Measurements from ENCODE around the gene CAPN11.

CAPN11 gene

DNA sequence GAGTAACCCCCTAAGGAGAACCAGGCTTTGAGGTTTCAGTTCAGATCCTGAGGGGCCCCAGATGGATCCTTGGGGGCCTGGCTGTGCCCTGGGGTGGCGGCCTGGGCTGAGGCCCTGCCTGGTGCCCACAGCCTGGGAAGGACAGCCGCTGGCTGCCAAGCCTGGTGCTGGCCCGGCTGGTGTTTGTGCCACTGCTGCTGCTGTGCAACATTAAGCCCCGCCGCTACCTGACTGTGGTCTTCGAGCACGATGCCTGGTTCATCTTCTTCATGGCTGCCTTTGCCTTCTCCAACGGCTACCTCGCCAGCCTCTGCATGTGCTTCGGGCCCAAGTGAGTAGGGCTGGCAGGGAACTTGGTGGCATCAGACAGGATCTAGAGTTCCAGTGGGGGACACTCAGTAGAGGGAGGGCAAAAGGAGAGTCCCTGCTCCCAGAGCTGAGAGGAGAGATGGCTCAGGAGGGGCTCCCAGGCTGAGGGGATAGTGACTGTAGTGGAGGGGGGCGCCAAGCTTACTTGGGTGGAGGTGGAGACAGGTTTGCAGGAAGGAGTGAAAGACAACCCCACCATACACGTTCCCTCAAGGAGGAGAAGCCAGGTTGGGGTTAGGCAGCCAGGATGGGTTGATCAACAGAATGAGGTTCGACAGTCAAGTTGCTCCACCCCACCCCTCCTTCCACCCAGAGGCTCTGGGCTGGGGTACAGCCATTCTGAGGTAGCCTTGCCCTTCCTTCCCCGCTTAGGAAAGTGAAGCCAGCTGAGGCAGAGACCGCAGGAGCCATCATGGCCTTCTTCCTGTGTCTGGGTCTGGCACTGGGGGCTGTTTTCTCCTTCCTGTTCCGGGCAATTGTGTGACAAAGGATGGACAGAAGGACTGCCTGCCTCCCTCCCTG is 74.3 kb downstream of the CAPN11 start:
- peaks cover 8% of the 10 kb centered on the region for H3K4me1 ChIP-seq (ENCODE audit: low read length)
- H4K20me1 ChIP-seq (ENCODE audit: insufficient read depth, low read length): peaks cover 15% of the 10 kb centered on the region
- H3K79me2 ChIP-seq (ENCODE audit: low read length): peaks cover 8% of the 10 kb centered on the region
- H3K27me3 ChIP-seq (ENCODE audit: low read depth, low read length): no peaks in the 10 kb centered on the region
- TF ChIP-seq, protein P1, sequence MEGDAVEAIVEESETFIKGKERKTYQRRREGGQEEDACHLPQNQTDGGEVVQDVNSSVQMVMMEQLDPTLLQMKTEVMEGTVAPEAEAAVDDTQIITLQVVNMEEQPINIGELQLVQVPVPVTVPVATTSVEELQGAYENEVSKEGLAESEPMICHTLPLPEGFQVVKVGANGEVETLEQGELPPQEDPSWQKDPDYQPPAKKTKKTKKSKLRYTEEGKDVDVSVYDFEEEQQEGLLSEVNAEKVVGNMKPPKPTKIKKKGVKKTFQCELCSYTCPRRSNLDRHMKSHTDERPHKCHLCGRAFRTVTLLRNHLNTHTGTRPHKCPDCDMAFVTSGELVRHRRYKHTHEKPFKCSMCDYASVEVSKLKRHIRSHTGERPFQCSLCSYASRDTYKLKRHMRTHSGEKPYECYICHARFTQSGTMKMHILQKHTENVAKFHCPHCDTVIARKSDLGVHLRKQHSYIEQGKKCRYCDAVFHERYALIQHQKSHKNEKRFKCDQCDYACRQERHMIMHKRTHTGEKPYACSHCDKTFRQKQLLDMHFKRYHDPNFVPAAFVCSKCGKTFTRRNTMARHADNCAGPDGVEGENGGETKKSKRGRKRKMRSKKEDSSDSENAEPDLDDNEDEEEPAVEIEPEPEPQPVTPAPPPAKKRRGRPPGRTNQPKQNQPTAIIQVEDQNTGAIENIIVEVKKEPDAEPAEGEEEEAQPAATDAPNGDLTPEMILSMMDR (IDR thresholded peaks at IDR 0.05; ENCODE audit: low read depth, low read length): no peak
- TF ChIP-seq EZH2phosphoT487 (IDR thresholded peaks at IDR 0.05; ENCODE audit: low read depth): no peak
- H3K4me2 ChIP-seq (ENCODE audit: low read length): no peak overlapping the region
- H3K4me3 ChIP-seq (ENCODE audit: low read length): no peak overlapping the region
- H3K36me3 ChIP-seq (replicated peaks; ENCODE audit: low read depth, low read length): peaks cover 61% of the 10 kb centered on the region
- no peak overlapping the region for H2AFZ ChIP-seq (ENCODE audit: low read depth, low read length)
- no peak overlapping the region for H3K9ac ChIP-seq (ENCODE audit: low read length)
- no peaks in the 10 kb centered on the region for H3K9me3 ChIP-seq (ENCODE audit: insufficient read depth, low read length)
- H3K27ac ChIP-seq (ENCODE audit: low read length): no peak overlapping the region

GRCh38 chr6:44233567-44234100 is 75.0 kb downstream of the CAPN11 start:
- Histone ChIP-seq H3K4me1 (ENCODE audit: low read length) (peaks cover 14% of the 10 kb centered on the region), H3K9me3 (ENCODE audit: insufficient read depth, low read length) (no peaks in the 10 kb centered on the region), H3K4me3 (ENCODE audit: low read length) (no peak overlapping the region), H3K79me2 (ENCODE audit: low read length) (peaks cover 1% of the 10 kb centered on the region; the same call in 1 of the 2 replicates), H4K20me1 (ENCODE audit: insufficient read depth, low read length) (peaks cover 11% of the 10 kb centered on the region), H2AFZ (ENCODE audit: low read depth, low read length) (no peak overlapping the region), H3K27me3 (ENCODE audit: low read depth, low read length) (no peaks in the 10 kb centered on the region), H3K36me3 (replicated peaks; ENCODE audit: low read depth, low read length) (peaks cover 54% of the 10 kb centered on the region), H3K4me2 (ENCODE audit: low read length) (no peak overlapping the region), H3K9ac (ENCODE audit: low read length) (no peak overlapping the region), H3K27ac (ENCODE audit: low read length) (no peak overlapping the region)
- TF ChIP-seq, protein P1 (IDR thresholded peaks at IDR 0.05; ENCODE audit: low read depth, low read length): no peak
- TF ChIP-seq EZH2phosphoT487 (IDR thresholded peaks at IDR 0.05; ENCODE audit: low read depth): no peak

Measured in OCI-LY3 (cell line).